GM23248 (cell line): Measurements from ENCODE around the gene CACNB3. TPM values are rescaled to one million over a fixed set of nuclear protein-coding genes. Genes with fewer than 3 reads are reported as not detected.

ENCODE experiments used
- DNase-seq: peaks from one replicate; pipeline ENCODE4 v3.0.0-alpha.2; 2015
- H2AFZ ChIP-seq: fragments of 200-600 bp; sonication (generic); 2 replicates; pipeline ENCODE4 v1.6.1; 2016; ENCODE audit warnings: antibody characterized with exemption
- H3F3A ChIP-seq: fragments of 200-600 bp; sonication (generic); 2 replicates; pipeline ENCODE4 v1.6.1; 2016; ENCODE audit warnings: mild to moderate bottlenecking, antibody characterized with exemption, mixed run types; ENCODE audit not compliant: insufficient read depth
- H3K27ac ChIP-seq: fragments of 200-600 bp; sonication (generic); 2 replicates; pipeline ENCODE4 v1.5.1; 2016; ENCODE audit warnings: mild to moderate bottlenecking
- H3K27me3 ChIP-seq: fragments of 200-600 bp; sonication (generic); replicated peaks from 2 replicates; pipeline ENCODE4 v1.6.1; 2016; ENCODE audit warnings: mild to moderate bottlenecking; ENCODE audit not compliant: insufficient read depth
- H3K36me3 ChIP-seq: fragments of 200-600 bp; sonication (generic); 2 replicates; pipeline ENCODE4 v1.6.1; 2016; ENCODE audit warnings: low read depth, mild to moderate bottlenecking
- H3K4me1 ChIP-seq: fragments of 200-600 bp; sonication (generic); 2 replicates; pipeline ENCODE4 v1.6.1; 2016; ENCODE audit warnings: mild to moderate bottlenecking; ENCODE audit not compliant: insufficient read depth
- H3K4me2 ChIP-seq: fragments of 200-600 bp; sonication (generic); one replicate; pipeline ENCODE4 v1.6.1; 2016; ENCODE audit warnings: mild to moderate bottlenecking; ENCODE audit not compliant: unreplicated experiment
- H3K4me3 ChIP-seq: fragments of 200-600 bp; sonication (generic); 2 replicates; pipeline ENCODE4 v1.5.1; 2016; ENCODE audit warnings: mild to moderate bottlenecking
- H3K79me2 ChIP-seq: fragments of 200-600 bp; sonication (generic); 2 replicates; pipeline ENCODE4 v1.6.1; 2016; ENCODE audit warnings: mild to moderate bottlenecking; ENCODE audit not compliant: insufficient read depth
- H3K9ac ChIP-seq: fragments of 200-600 bp; sonication (generic); 2 replicates; pipeline ENCODE4 v1.6.1; 2016; ENCODE audit warnings: mild to moderate bottlenecking
- H3K9me2 ChIP-seq: fragments of 200-600 bp; sonication (generic); 2 replicates; pipeline ENCODE4 v1.6.1; 2016; ENCODE audit warnings: mixed run types, mild to moderate bottlenecking, moderate library complexity; ENCODE audit not compliant: insufficient read depth
- H3K9me3 ChIP-seq: fragments of 200-600 bp; sonication (generic); one replicate; pipeline ENCODE4 v1.6.1; 2017; ENCODE audit warnings: low read depth
- H4K20me1 ChIP-seq: fragments of 200-600 bp; sonication (generic); 2 replicates; pipeline ENCODE4 v1.6.0; 2016; ENCODE audit not compliant: insufficient read depth
- EZH2 ChIP-seq: fragments of 200-600 bp; sonication (generic); IDR thresholded peaks from 2 replicates; pipeline ENCODE4 v1.6.1; 2018; ENCODE audit warnings: antibody characterized with exemption, mild to moderate bottlenecking; ENCODE audit not compliant: insufficient read depth, poor library complexity, severe bottlenecking
- EZH2phosphoT487 ChIP-seq: fragments of 200-600 bp; sonication (generic); IDR thresholded peaks from 2 replicates; pipeline ENCODE4 v1.6.1; 2018; ENCODE audit warnings: antibody characterized with exemption, moderate library complexity, mild to moderate bottlenecking, low read depth; ENCODE audit not compliant: insufficient read depth
- WGBS, 2 experiments: methylation state at CpG; one replicate each; pipeline ENCODE4 v1.1.6; 2015 to 2017; ENCODE audit warnings: low lambda C conversion rate in 2 of 2, low coverage in 1 of 2; ENCODE audit errors: missing lambda C conversion rate in 2 of 2; 5-methylcytosine and 5-hydroxymethylcytosine counted together
- in situ Hi-C: fragments of 300-500 bp; cut with MboI; formaldehyde crosslinking; loops from 2 replicates; pipeline ENCODE4 v1.15.0; 2020
- polyA plus RNA-seq: library from polyadenylated mRNA; unstranded; fragments of >200 nt; fragmentation: Nextera tagmentation; extraction: Ambion mirVana; gene quantifications from 2 replicates; pipeline ENCODE4 v1.2.1, GENCODE V29; 2016
- total RNA-seq: library from RNA; depleted of rRNA; stranded (reverse); fragments of >200 nt; shearing (Covaris generic); gene quantifications from 2 replicates; pipeline ENCODE4 v1.2.3, GENCODE V29; 2014

The CACNB3 gene
- total and polyA plus RNA-seq, 2 experiments from 2014 or later = 22.6 to 26.8 TPM

DNA sequence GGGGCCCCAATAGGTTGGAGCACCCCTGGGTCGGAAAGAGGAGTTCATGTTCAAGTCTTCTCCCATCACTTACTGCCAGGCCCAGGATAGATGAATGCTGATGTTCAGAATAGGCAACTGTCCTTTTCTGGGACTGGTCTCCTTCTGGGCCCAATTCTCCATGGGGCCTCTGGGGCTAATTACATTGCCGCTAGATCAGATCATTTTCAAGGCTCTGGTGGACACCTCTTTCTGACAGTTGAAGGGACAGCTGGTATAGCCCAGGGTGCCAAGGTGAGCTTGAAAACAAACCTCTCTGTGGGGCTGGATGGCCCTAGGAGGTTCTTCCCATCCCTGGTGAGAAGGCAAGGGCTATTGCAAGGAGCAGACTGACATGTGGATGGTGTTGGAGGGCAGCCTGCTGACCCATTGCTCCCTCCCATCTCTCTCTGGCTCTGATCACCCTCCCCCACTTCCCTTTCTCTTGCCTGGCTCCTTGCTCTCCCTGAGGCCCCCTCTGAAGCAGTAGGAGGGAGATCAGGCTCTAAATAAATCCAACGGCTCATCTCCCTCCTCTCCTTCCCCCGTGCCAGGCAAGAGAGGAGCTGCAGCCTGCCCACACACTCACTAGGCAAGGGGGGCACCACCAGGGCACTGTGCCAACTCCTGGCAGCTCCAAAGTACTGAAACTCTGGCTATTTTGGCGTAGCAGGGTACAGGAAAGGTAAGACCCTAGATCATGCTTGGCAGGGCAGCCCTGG, 1.9 kb downstream of the CACNB3 start:
- H3K4me1 ChIP-seq = peaks cover 5% of the 10 kb centered on the region
- in situ Hi-C loops = no loop called here
- H3K27ac ChIP-seq = no peak overlapping the region
- no peaks in the 10 kb centered on the region for H4K20me1 ChIP-seq
- no peak overlapping the region for H3K4me3 ChIP-seq
- no peaks in the 10 kb centered on the region for H3K9me2 ChIP-seq
- no peaks in the 10 kb centered on the region for H3K36me3 ChIP-seq
- peaks cover 28% of the 10 kb centered on the region for H3K79me2 ChIP-seq
- TF ChIP-seq EZH2 (no peak), EZH2phosphoT487 (no peak)
- no peaks in the 10 kb centered on the region for H3K27me3 ChIP-seq
- H3F3A ChIP-seq = no peaks in the 10 kb centered on the region
- no peak overlapping the region for H3K4me2 ChIP-seq
- no peak overlapping the region for H2AFZ ChIP-seq
- H3K9me3 ChIP-seq = no peaks in the 10 kb centered on the region
- no peak for DNase-seq
- no peak overlapping the region for H3K9ac ChIP-seq
- WGBS, 2 experiments = 76 to 77% methylated on average over 5 of the region's 5 CpGs

DNA sequence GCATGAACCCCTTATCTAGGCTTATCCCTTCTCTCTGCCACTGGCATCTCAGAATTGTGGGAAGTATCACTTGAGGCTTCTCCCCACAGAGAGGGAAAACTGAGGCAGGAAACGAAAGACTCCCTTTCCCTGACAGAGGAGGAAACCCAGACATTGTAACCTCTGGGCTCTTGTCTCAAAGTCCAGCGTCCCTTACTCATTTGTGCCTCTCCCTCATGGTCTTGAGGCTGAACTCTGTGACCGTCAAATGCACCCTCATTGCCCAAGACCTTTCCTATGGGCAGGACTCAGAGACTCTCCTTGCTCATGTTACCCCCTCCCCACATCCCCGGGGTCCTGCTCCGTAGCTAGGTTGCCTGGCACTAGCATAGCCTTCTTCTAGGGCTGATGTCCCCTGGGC, 3.8 kb downstream of the CACNB3 start:
- Histone ChIP-seq H3K27me3 (no peaks in the 10 kb centered on the region), H3K36me3 (no peaks in the 10 kb centered on the region), H3F3A (no peaks in the 10 kb centered on the region), H3K4me1 (no peaks in the 10 kb centered on the region), H3K79me2 (0 out of 2 replicates have a peak, but pooled peaks cover 11% of the 10 kb centered on the region), H3K4me2 (no peak overlapping the region), H3K9ac (no peak overlapping the region), H2AFZ (no peak overlapping the region), H3K9me2 (no peaks in the 10 kb centered on the region), H4K20me1 (no peaks in the 10 kb centered on the region), H3K4me3 (no peak overlapping the region), H3K27ac (no peak overlapping the region), H3K9me3 (no peaks in the 10 kb centered on the region)
- no peak for DNase-seq
- no peak for TF ChIP-seq EZH2
- TF ChIP-seq EZH2phosphoT487 = no peak
- in situ Hi-C loops = no loop called here
- 92 to 94% methylated on average over 5 of the region's 5 CpGs for WGBS, 2 experiments

DNA sequence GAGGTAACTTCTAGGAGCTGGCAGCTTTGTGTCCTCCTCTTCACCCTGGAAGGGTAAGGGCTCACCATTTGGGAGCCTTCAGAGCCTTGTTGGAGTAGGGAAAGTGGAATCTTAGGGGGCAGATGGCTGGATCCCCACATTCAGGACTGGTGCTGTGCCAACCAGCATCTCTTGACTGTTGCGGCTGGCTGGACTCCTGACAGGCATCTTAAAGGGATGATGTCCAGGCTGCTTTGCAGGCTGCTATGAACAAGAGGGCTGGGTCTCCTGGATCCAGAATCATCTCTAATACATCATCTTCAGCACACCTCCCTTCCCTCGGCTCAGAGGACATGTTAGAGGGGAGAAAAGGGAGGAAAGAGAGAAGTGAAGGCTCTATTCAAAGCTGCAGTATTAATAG, 4.4 kb downstream of the CACNB3 start:
- Histone ChIP-seq H3F3A (no peaks in the 10 kb centered on the region), H4K20me1 (no peaks in the 10 kb centered on the region), H3K9me2 (no peaks in the 10 kb centered on the region), H3K4me1 (no peaks in the 10 kb centered on the region), H3K9ac (no peak overlapping the region), H2AFZ (no peak overlapping the region), H3K36me3 (no peaks in the 10 kb centered on the region), H3K79me2 (0 out of 2 replicates have a peak, but pooled peaks cover 9% of the 10 kb centered on the region), H3K4me3 (no peak overlapping the region), H3K9me3 (no peaks in the 10 kb centered on the region), H3K4me2 (no peak overlapping the region), H3K27ac (no peak overlapping the region), H3K27me3 (no peaks in the 10 kb centered on the region)
- no peak for DNase-seq
- TF ChIP-seq EZH2 = no peak
- in situ Hi-C loops = no loop called here
- WGBS, 2 experiments = 57 to 59% methylated on average over 2 of the region's 2 CpGs

DNA sequence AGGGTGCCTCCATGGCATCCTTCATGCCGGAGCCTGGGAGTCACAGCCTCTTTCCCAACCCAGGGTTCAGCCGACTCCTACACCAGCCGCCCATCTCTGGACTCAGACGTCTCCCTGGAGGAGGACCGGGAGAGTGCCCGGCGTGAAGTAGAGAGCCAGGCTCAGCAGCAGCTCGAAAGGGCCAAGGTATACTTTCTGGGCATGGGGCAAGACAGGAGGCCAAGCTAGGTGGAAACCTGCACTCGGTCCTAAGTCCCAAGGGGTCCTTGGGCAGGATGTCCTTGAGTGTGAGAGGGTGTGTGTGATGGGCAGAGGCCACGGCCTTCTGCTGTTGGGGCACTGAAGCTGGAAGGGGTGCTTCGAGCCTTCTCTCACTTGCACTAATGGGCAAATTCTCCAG, 5.0 kb downstream of the CACNB3 start:
- 87 to 91% methylated on average over 11 of the region's 11 CpGs for WGBS, 2 experiments
- in situ Hi-C loops = no loop called here
- no peaks in the 10 kb centered on the region for H3K27me3 ChIP-seq

More for the DNA sequence above, 5.0 kb downstream of the CACNB3 start:
- Histone ChIP-seq H3K79me2 (0 out of 2 replicates have a peak, but pooled peaks cover 9% of the 10 kb centered on the region), H3K9ac (no peak overlapping the region), H3F3A (no peaks in the 10 kb centered on the region), H3K27ac (no peak overlapping the region), H2AFZ (no peak overlapping the region), H3K9me3 (no peaks in the 10 kb centered on the region), H4K20me1 (no peaks in the 10 kb centered on the region), H3K4me2 (no peak overlapping the region), H3K36me3 (no peaks in the 10 kb centered on the region), H3K4me1 (no peaks in the 10 kb centered on the region), H3K9me2 (no peaks in the 10 kb centered on the region), H3K4me3 (no peak overlapping the region)
- DNase-seq = no peak
- TF ChIP-seq EZH2phosphoT487 = no peak
- no peak for TF ChIP-seq EZH2
